Common myeloid progenitor, CD34-positive (primary cell): Measurements from ENCODE around the gene TMBIM1. TPM values are rescaled to one million over a fixed set of nuclear protein-coding genes. Genes with fewer than 3 reads are reported as not detected.

Experiments
- CTCF ChIA-PET: fragments of 350-600 bp; sonication (Branson Sonifier 250); formaldehyde crosslinking; loops from one replicate; lab custom pipeline; 2021; ENCODE audit warnings: antibody characterized with exemption; lab: Charles Lee
- POLR2A ChIA-PET: fragments of 350-600 bp; sonication (Branson Sonifier 250); formaldehyde crosslinking; loops from one replicate; lab custom pipeline; 2021; ENCODE audit warnings: antibody characterized with exemption; lab: Charles Lee
- DNase-seq, 3 donors: peaks; one replicate each; pipeline versions ENCODE4 v3.0.0 to v3.0.0-alpha.2; 2013
- H3K27ac ChIP-seq, 2 experiments: 1 replicate in 1 of 2; 2 replicates in 1 of 2; pipeline ENCODE4 v1.7.0; 2013; ENCODE audit warnings: inconsistent platforms in 2 of 2, low read length in 2 of 2, mild to moderate bottlenecking in 2 of 2, low read depth in 1 of 2, moderate library complexity in 1 of 2; ENCODE audit not compliant: severe bottlenecking in 2 of 2, insufficient read depth in 1 of 2, poor library complexity in 1 of 2
- H3K27me3 ChIP-seq, 5 experiments: replicated peaks in 2 of 5; 1 replicate in 3 of 5; 2 replicates in 2 of 5; pipeline versions ENCODE4 v1.6.1 to v1.7.0; 2013; ENCODE audit warnings: low read length in 4 of 5, mild to moderate bottlenecking in 2 of 5, moderate library complexity in 2 of 5, inconsistent platforms in 1 of 5; ENCODE audit not compliant: insufficient read depth in 5 of 5, control insufficient read depth in 4 of 5
- H3K36me3 ChIP-seq, 4 experiments: 1 replicate in 2 of 4; 2 replicates in 2 of 4; pipeline versions ENCODE4 v1.6.1 to v1.7.0; 2013; ENCODE audit warnings: low read length in 3 of 4, control low read depth in 1 of 4, mild to moderate bottlenecking in 1 of 4; ENCODE audit not compliant: control insufficient read depth in 4 of 4, insufficient read depth in 4 of 4
- H3K4me1 ChIP-seq, 4 experiments: 1 replicate in 3 of 4; 2 replicates in 1 of 4; pipeline versions ENCODE4 v1.6.1 to v1.7.1; 2013; ENCODE audit warnings: low read length in 3 of 4, mild to moderate bottlenecking in 3 of 4, control low read depth in 1 of 4, inconsistent platforms in 1 of 4, moderate library complexity in 1 of 4; ENCODE audit not compliant: control insufficient read depth in 4 of 4, insufficient read depth in 4 of 4; ENCODE audit errors: control extremely low read depth in 1 of 4
- H3K4me3 ChIP-seq, 7 experiments: 1 replicate in 4 of 7; 2 replicates in 3 of 7; pipeline versions ENCODE4 v1.5.1 to v1.7.0; 2013; ENCODE audit warnings: mild to moderate bottlenecking in 7 of 7, low read length in 6 of 7, moderate library complexity in 6 of 7, inconsistent platforms in 2 of 7, low read depth in 2 of 7, control low read depth in 1 of 7; ENCODE audit not compliant: insufficient read depth in 4 of 7, control insufficient read depth in 1 of 7; ENCODE audit errors: extremely low read depth in 1 of 7
- H3K9me3 ChIP-seq, 5 experiments: 1 replicate in 4 of 5; 2 replicates in 1 of 5; pipeline versions ENCODE4 v1.6.1 to v1.7.1; 2013; ENCODE audit warnings: low read length in 4 of 5, mild to moderate bottlenecking in 2 of 5, inconsistent platforms in 1 of 5, low read depth in 1 of 5, moderate library complexity in 1 of 5; ENCODE audit not compliant: control insufficient read depth in 4 of 5, insufficient read depth in 2 of 5; ENCODE audit errors: control extremely low read depth in 1 of 5
- WGBS: methylation state at CpG from one replicate; pipeline ENCODE4 v1.1.5; 2013; ENCODE audit not compliant: insufficient coverage; 5-methylcytosine and 5-hydroxymethylcytosine counted together
- polyA plus RNA-seq: library from polyadenylated mRNA; unstranded; fragments of 120-200 nt; gene quantifications from one replicate; pipeline ENCODE4 v1.2.1, GENCODE V29; 2013

The TMBIM1 gene, protein sequence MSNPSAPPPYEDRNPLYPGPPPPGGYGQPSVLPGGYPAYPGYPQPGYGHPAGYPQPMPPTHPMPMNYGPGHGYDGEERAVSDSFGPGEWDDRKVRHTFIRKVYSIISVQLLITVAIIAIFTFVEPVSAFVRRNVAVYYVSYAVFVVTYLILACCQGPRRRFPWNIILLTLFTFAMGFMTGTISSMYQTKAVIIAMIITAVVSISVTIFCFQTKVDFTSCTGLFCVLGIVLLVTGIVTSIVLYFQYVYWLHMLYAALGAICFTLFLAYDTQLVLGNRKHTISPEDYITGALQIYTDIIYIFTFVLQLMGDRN
- 71.7 TPM for polyA plus RNA-seq

- Histone ChIP-seq H3K27ac (peak within 1 kb of the TSS; percentile 66 to 90), H3K4me3 (peak within 1 kb of the TSS; percentile 62 to 93 (median 80)), H3K4me1 (peaks cover 15 to 67% (median 59%) of the 10 kb centered on the region in 4 experiments), H3K27me3 (no peaks in the 10 kb centered on the region), H3K9me3 (no peaks in the 10 kb centered on the region), H3K36me3 (no peaks in the 10 kb centered on the region)
- ChIA-PET POLR2A (interaction anchor here (0.6 to 1.8 kb wide), 5 partner anchors 12 to 416 kb away, joined by 3 to 8 read pairs (median 3); partner anchors contain the start of gene CTDSP1), CTCF (interaction anchor here (0.6 to 23.0 kb wide), 13 partner anchors 11 to 356 kb away, joined by 3 to 451 read pairs (median 5); partner anchors contain the start of genes AAMP, ARPC2, CATIP and PNKD)
- peak; percentile 61 to 82 (median 82) for DNase-seq
- WGBS = under 1% methylated on average over 42 of the region's 63 CpGs
These were observed at the start of gene TMBIM1 for GRCh38 chr2:218292048-218293014. TMBIM1 (minus strand) TSS chr2:218292503; CDS start chr2:218282141, 10,362 bp downstream.

DNA sequence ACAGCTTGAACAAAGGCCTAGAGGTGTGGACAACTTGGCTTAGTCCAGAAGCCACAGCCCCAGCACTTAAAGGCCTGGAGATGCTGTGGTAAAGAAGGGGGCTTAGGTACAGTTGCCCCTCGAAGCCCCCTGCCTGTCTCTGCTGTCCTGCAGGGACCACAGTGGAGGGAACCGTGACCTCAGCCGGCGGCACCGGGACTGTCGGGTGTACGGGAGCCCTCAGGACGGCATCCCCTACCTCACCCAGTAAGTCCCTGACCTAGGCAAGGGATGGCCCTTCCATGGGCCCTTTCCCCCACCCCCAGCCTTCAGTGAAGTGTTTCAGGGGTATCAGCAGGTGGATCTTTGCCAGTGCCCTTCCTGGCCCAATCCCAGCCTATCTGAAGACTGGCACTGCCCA, 49.1 kb upstream of the TMBIM1 start:
- ChIA-PET CTCF (interaction anchor here (1.0 to 22.5 kb wide), 2 partner anchors 9 to 33 kb away, joined by 6 to 340 read pairs; no protein-coding TSS in a partner anchor), POLR2A (no interaction called here)
- WGBS = 97% methylated on average over 8 of the region's 8 CpGs
- peaks cover 6 to 68% (median 56%) of the 10 kb centered on the region in 4 experiments for H3K36me3 ChIP-seq
- H3K4me1 ChIP-seq = no peaks in the 10 kb centered on the region
- no peaks in the 10 kb centered on the region for H3K27me3 ChIP-seq
- no peak overlapping the region for H3K4me3 ChIP-seq
- peak overlapping the region in 1 of 2 experiments; percentile 18 for H3K27ac ChIP-seq
- DNase-seq = no peak
- H3K9me3 ChIP-seq = no peaks in the 10 kb centered on the region

GRCh38 chr2:218340656-218341055, 48.4 kb upstream of the TMBIM1 start:
- Histone ChIP-seq H3K9me3 (no peaks in the 10 kb centered on the region), H3K27ac (no peak overlapping the region), H3K4me3 (no peak overlapping the region), H3K4me1 (peaks cover 0 to 2% (median 0%) of the 10 kb centered on the region in 4 experiments), H3K36me3 (peaks cover 5 to 60% (median 50%) of the 10 kb centered on the region in 4 experiments), H3K27me3 (no peaks in the 10 kb centered on the region)
- WGBS = 98% methylated on average over 9 of the region's 9 CpGs
- DNase-seq = no peak
- ChIA-PET POLR2A (no interaction called here), CTCF (interaction anchor here (1.0 to 22.5 kb wide), 5 partner anchors 10 to 33 kb away, joined by 3 to 340 read pairs (median 5); partner anchors contain the start of gene CATIP)

DNA sequence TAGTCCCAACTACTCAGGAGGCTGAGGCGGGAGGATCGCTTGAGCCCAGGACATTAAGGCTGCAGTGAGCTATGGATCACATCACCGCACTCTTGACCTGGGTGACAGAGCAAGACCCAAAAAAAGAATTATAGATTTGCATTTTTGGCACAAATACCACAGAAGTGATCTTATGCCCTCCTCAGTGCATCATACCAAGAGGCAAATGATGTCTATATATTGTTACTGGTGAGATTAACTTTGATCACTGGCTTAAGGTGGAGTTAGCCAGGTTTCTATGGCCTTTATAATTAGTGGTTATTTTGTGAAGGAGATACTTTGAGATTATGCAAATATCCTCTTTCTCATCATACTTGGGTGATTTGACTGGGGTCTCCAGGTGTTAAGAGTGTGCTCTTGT, 42.2 kb upstream of the TMBIM1 start:
- CTCF ChIA-PET = interaction anchor here (0.7 to 22.5 kb wide), 6 partner anchors 8 to 120 kb away, joined by 3 to 340 read pairs (median 4); partner anchors contain the start of gene CATIP
- POLR2A ChIA-PET = no interaction called here

GRCh38 chr2:218332920-218333645, 40.8 kb upstream of the TMBIM1 start:
- WGBS = 1% methylated on average over 16 of the region's 16 CpGs
- Histone ChIP-seq H3K9me3 (no peaks in the 10 kb centered on the region), H3K4me1 (peaks cover 18 to 73% (median 66%) of the 10 kb centered on the region in 4 experiments), H3K4me3 (peak overlapping the region in 6 of 7 experiments; percentile 25 to 80 (median 63)), H3K27ac (peak overlapping the region; percentile 90 to 92), H3K27me3 (no peaks in the 10 kb centered on the region), H3K36me3 (peaks cover 0 to 17% (median 4%) of the 10 kb centered on the region in 4 experiments)
- peak; percentile 79 to 95 (median 93) for DNase-seq
- ChIA-PET CTCF (interaction anchor here (0.8 to 22.5 kb wide), 9 partner anchors 10 to 68 kb away, joined by 3 to 340 read pairs (median 5); partner anchors contain the start of genes CATIP and TMBIM1), POLR2A (interaction anchor here (0.8 to 1.7 kb wide), 7 partner anchors 9 to 63 kb away, joined by 3 to 14 read pairs (median 5); partner anchors contain the start of genes CATIP and TMBIM1)

More for the DNA sequence above, 42.2 kb upstream of the TMBIM1 start:
- H3K36me3 ChIP-seq = peaks cover 0 to 12% (median 5%) of the 10 kb centered on the region in 4 experiments
- H3K27me3 ChIP-seq = no peaks in the 10 kb centered on the region
- 100% methylated on average over 2 of the region's 3 CpGs for WGBS
- H3K9me3 ChIP-seq = no peaks in the 10 kb centered on the region
- DNase-seq = no peak
- H3K27ac ChIP-seq = peak overlapping the region; percentile 90 to 92
- no peak overlapping the region for H3K4me3 ChIP-seq
- H3K4me1 ChIP-seq = peaks cover 18 to 58% (median 52%) of the 10 kb centered on the region in 4 experiments

- 44% methylated on average over 1 of the region's 1 CpG for WGBS
- ChIA-PET POLR2A (interaction anchor here (0.8 to 1.6 kb wide), 4 partner anchors 10 to 45 kb away, joined by 3 to 7 read pairs (median 6); partner anchors contain the start of genes CATIP and TMBIM1), CTCF (interaction anchor here (2.1 to 22.5 kb wide), 5 partner anchors 11 to 41 kb away, joined by 5 to 340 read pairs (median 27); partner anchors contain the start of genes CATIP and TMBIM1)
- H3K27ac ChIP-seq = peak overlapping the region; percentile 90 to 92
- no peaks in the 10 kb centered on the region for H3K9me3 ChIP-seq
- peaks cover 18 to 81% (median 74%) of the 10 kb centered on the region in 4 experiments for H3K4me1 ChIP-seq
- no peaks in the 10 kb centered on the region for H3K27me3 ChIP-seq
- DNase-seq = peak in 2 of 3 donors; percentile 28 to 38
- H3K36me3 ChIP-seq = peaks cover 0 to 17% (median under 1%) of the 10 kb centered on the region in 4 experiments
- H3K4me3 ChIP-seq = peak overlapping the region in 6 of 7 experiments; percentile 25 to 80 (median 63)
These were observed 40.0 kb upstream of the TMBIM1 start for GRCh38 chr2:218332288-218332687.
